HepG2 (cell line): ENCODE results near the gene PNPLA2. TPM values are rescaled to one million over a fixed set of nuclear protein-coding genes. Genes with fewer than 3 reads are reported as not detected.

Experiments
- MAFF ChIP-seq: IDR thresholded peaks from 2 replicates; pipeline ENCODE4 v1.6.1; 2011; ENCODE audit warnings: low read depth, low read length, improper control_type of control experiment
- MATR3 ChIP-seq: sonication (generic); formaldehyde crosslinking; IDR thresholded peaks from 2 replicates; pipeline ENCODE4 v1.4.0; 2020; ENCODE audit warnings: missing genetic modification reagents
- MIXL1 ChIP-seq: IDR thresholded peaks from 2 replicates; pipeline ENCODE4 v1.6.1; 2016
- SIX4 ChIP-seq: sonication (generic); formaldehyde crosslinking; IDR thresholded peaks from 2 replicates; pipeline ENCODE4 v1.4.0; 2020; ENCODE audit warnings: missing genetic modification reagents
- SMAD1 ChIP-seq: sonication (generic); formaldehyde crosslinking; IDR thresholded peaks from 2 replicates; pipeline ENCODE4 v1.4.0; 2020; ENCODE audit warnings: missing genetic modification reagents, low read depth, mild to moderate bottlenecking, borderline replicate concordance
- STAG1 ChIP-seq: sonication (generic); formaldehyde crosslinking; IDR thresholded peaks from 2 replicates; pipeline ENCODE4 v1.4.0; 2020; ENCODE audit warnings: missing genetic modification reagents
- ZMAT3 ChIP-seq: sonication (generic); formaldehyde crosslinking; conservative IDR thresholded peaks from 2 replicates; pipeline ENCODE4 v1.7.0; 2021; ENCODE audit warnings: missing genetic modification reagents
- ZNF569 ChIP-seq: sonication (generic); formaldehyde crosslinking; IDR thresholded peaks from 2 replicates; pipeline ENCODE4 v1.5.0; 2020; ENCODE audit warnings: mild to moderate bottlenecking, missing genetic modification reagents, moderate library complexity, borderline replicate concordance
- ZNF788 ChIP-seq: sonication (generic); formaldehyde crosslinking; IDR thresholded peaks from 2 replicates; pipeline ENCODE4 v1.5.0; 2020; ENCODE audit warnings: mild to moderate bottlenecking, missing genetic modification reagents, borderline replicate concordance
- polyA plus RNA-seq, 8 experiments: library from polyadenylated mRNA; depleted of rRNA in 3 of 8; stranded (reverse) in 7 of 8; unstranded in 1 of 8; fragments of >200 nt; fragmentation: Illumina TruSeq in 4 of 8; extraction: Trizol in 4 of 8; gene quantifications; 2 replicates each; pipeline versions ENCODE4 v1.2.1 to v1.2.3, GENCODE V29; 2011 to 2016; ENCODE audit warnings: low read depth in 4 of 8, missing spikeins in 1 of 8, mixed read lengths in 1 of 8; ENCODE audit not compliant: insufficient read depth in 1 of 8
- total RNA-seq, 5 experiments: library from RNA; depleted of rRNA; stranded (reverse); fragments of >200 nt; fragmentation: Illumina TruSeq; extraction: Trizol; gene quantifications; 2 replicates each; pipeline ENCODE4 v1.2.3, GENCODE V29; 2016; ENCODE audit warnings: low read depth in 1 of 5
- TF ChIP-seq, protein P1 (sequence below): sonication (generic); formaldehyde crosslinking; IDR thresholded peaks from 2 replicates; pipeline ENCODE4 v1.4.0; 2020; ENCODE audit warnings: missing genetic modification reagents
- TF ChIP-seq, protein P2 (sequence below): sonication (generic); formaldehyde crosslinking; IDR thresholded peaks from 2 replicates; pipeline ENCODE4 v1.8.0; 2022; ENCODE audit warnings: mild to moderate bottlenecking, missing genetic modification reagents, borderline replicate concordance
- TF ChIP-seq, protein P3 (sequence below): sonication (generic); formaldehyde crosslinking; IDR thresholded peaks from 2 replicates; pipeline ENCODE4 v1.4.0; 2020; ENCODE audit warnings: missing genetic modification reagents, mild to moderate bottlenecking, borderline replicate concordance
- TF ChIP-seq, protein P4 (sequence below): sonication (generic); formaldehyde crosslinking; IDR thresholded peaks from 2 replicates; pipeline ENCODE4 v1.4.0; 2020; ENCODE audit warnings: mild to moderate bottlenecking, missing genetic modification reagents
- TF ChIP-seq, protein P5 (sequence below): sonication (generic); formaldehyde crosslinking; IDR thresholded peaks from 2 replicates; pipeline ENCODE4 v1.4.0; 2020; ENCODE audit warnings: missing genetic modification reagents
- TF ChIP-seq, protein P6 (sequence below), 2 experiments: fragments of 450-650 bp in 1 of 2; sonication (generic) in 1 of 2; formaldehyde crosslinking; IDR thresholded peaks; 2 replicates each; pipeline versions ENCODE4 v1.5.0 to v1.8.0; 2020 to 2022; ENCODE audit warnings: mild to moderate bottlenecking in 1 of 2, missing genetic modification reagents in 1 of 2
- TF ChIP-seq, protein P7 (sequence below): sonication (generic); formaldehyde crosslinking; IDR thresholded peaks from 2 replicates; pipeline ENCODE4 v1.8.0; 2022; ENCODE audit warnings: mild to moderate bottlenecking, missing genetic modification reagents, moderate library complexity
- TF ChIP-seq, protein P8 (sequence below): sonication (generic); formaldehyde crosslinking; IDR thresholded peaks from 2 replicates; pipeline ENCODE4 v1.8.1; 2022; ENCODE audit warnings: mild to moderate bottlenecking, missing genetic modification reagents

Gene PNPLA2
- total and polyA plus RNA-seq, 2 of the 13 experiments (the other 11 are each of a cell fraction or from before 2014, with no cell fraction given) = 10.5 to 43.2 TPM

DNA sequence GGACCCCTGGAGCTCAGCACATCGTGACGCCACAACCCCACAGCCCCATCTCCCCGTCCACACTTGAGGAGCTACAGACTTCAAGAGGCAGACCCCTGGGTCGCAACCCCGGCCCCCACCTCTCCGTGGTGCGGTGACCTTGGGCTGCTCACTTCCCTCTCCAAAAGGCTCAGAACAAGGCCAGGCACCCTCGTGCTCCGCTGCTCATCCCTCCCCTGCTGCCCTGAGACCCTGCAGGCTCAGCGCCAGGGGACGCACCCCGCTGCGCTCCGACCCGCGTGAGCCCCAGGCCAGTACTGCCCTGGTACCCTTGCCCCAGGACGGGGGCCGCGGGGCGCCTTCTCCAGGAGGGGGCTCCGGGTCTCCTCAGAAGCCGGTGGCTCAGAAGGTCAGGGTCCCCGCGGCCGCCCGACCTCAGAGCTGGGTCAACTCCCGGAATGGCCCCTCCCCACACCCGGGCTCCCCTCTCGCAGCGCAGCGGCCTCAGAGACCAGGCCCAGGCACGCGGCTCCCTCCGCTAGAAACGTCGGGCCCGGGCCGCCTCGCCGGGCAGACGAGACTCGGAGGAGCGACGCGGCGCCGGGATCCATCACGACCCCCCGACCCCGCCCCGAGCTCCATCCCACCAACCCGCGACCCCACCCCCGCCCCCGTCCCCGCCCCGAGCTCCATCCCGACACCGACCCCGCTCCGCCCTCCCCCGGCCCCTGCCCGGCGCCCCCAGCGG lies 42.0 kb upstream of the PNPLA2 start (continued):
- TF ChIP-seq, protein P1, sequence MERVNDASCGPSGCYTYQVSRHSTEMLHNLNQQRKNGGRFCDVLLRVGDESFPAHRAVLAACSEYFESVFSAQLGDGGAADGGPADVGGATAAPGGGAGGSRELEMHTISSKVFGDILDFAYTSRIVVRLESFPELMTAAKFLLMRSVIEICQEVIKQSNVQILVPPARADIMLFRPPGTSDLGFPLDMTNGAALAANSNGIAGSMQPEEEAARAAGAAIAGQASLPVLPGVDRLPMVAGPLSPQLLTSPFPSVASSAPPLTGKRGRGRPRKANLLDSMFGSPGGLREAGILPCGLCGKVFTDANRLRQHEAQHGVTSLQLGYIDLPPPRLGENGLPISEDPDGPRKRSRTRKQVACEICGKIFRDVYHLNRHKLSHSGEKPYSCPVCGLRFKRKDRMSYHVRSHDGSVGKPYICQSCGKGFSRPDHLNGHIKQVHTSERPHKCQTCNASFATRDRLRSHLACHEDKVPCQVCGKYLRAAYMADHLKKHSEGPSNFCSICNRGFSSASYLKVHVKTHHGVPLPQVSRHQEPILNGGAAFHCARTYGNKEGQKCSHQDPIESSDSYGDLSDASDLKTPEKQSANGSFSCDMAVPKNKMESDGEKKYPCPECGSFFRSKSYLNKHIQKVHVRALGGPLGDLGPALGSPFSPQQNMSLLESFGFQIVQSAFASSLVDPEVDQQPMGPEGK (CRISPR knock-in tag) = no peak; the same call in 1 of the 2 replicates
- TF ChIP-seq STAG1 (CRISPR knock-in tag) (0 out of 2 replicates have a peak, but pooled peaks have one; percentile 18), ZMAT3 (CRISPR knock-in tag) (no peak), ZNF569 (CRISPR knock-in tag) (no peak), MATR3 (CRISPR knock-in tag) (no peak), ZNF788 (0 out of 2 replicates have a peak, but pooled peaks have one; percentile 7), SMAD1 (CRISPR knock-in tag) (no peak), MIXL1 (CRISPR knock-in tag) (no peak), MAFF (no peak), SIX4 (CRISPR knock-in tag) (no peak)
- TF ChIP-seq, protein P2, sequence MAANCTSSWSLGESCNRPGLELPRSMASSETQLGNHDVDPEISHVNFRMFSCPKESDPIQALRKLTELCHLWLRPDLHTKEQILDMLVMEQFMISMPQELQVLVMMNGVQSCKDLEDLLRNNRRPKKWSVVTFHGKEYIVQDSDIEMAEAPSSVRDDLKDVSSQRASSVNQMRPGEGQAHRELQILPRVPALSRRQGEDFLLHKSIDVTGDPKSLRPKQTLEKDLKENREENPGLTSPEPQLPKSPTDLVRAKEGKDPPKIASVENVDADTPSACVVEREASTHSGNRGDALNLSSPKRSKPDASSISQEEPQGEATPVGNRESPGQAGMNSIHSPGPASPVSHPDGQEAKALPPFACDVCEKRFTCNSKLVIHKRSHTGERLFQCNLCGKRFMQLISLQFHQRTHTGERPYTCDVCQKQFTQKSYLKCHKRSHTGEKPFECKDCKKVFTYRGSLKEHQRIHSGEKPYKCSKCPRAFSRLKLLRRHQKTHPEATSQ (CRISPR knock-in tag) = no peak
- TF ChIP-seq, protein P3, sequence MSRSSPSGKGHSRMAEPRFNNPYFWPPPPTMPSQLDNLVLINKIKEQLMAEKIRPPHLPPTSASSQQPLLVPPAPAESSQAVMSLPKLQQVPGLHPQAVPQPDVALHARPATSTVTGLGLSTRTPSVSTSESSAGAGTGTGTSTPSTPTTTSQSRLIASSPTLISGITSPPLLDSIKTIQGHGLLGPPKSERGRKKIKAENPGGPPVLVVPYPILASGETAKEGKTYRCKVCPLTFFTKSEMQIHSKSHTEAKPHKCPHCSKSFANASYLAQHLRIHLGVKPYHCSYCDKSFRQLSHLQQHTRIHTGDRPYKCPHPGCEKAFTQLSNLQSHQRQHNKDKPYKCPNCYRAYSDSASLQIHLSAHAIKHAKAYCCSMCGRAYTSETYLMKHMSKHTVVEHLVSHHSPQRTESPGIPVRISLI (CRISPR knock-in tag) = no peak
- TF ChIP-seq, protein P4, sequence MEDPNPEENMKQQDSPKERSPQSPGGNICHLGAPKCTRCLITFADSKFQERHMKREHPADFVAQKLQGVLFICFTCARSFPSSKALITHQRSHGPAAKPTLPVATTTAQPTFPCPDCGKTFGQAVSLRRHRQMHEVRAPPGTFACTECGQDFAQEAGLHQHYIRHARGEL (CRISPR knock-in tag) = no peak; the same call in 1 of the 2 replicates
- TF ChIP-seq, protein P5, sequence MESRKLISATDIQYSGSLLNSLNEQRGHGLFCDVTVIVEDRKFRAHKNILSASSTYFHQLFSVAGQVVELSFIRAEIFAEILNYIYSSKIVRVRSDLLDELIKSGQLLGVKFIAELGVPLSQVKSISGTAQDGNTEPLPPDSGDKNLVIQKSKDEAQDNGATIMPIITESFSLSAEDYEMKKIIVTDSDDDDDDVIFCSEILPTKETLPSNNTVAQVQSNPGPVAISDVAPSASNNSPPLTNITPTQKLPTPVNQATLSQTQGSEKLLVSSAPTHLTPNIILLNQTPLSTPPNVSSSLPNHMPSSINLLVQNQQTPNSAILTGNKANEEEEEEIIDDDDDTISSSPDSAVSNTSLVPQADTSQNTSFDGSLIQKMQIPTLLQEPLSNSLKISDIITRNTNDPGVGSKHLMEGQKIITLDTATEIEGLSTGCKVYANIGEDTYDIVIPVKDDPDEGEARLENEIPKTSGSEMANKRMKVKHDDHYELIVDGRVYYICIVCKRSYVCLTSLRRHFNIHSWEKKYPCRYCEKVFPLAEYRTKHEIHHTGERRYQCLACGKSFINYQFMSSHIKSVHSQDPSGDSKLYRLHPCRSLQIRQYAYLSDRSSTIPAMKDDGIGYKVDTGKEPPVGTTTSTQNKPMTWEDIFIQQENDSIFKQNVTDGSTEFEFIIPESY (CRISPR knock-in tag) = no peak
- TF ChIP-seq, protein P6, sequence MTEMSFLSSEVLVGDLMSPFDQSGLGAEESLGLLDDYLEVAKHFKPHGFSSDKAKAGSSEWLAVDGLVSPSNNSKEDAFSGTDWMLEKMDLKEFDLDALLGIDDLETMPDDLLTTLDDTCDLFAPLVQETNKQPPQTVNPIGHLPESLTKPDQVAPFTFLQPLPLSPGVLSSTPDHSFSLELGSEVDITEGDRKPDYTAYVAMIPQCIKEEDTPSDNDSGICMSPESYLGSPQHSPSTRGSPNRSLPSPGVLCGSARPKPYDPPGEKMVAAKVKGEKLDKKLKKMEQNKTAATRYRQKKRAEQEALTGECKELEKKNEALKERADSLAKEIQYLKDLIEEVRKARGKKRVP (CRISPR knock-in tag; IDR thresholded peaks at IDR 0.05) = no peak
- TF ChIP-seq, protein P7, sequence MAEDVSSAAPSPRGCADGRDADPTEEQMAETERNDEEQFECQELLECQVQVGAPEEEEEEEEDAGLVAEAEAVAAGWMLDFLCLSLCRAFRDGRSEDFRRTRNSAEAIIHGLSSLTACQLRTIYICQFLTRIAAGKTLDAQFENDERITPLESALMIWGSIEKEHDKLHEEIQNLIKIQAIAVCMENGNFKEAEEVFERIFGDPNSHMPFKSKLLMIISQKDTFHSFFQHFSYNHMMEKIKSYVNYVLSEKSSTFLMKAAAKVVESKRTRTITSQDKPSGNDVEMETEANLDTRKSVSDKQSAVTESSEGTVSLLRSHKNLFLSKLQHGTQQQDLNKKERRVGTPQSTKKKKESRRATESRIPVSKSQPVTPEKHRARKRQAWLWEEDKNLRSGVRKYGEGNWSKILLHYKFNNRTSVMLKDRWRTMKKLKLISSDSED (CRISPR knock-in tag) = no peak; the same call in 1 of the 2 replicates
- TF ChIP-seq, protein P8, sequence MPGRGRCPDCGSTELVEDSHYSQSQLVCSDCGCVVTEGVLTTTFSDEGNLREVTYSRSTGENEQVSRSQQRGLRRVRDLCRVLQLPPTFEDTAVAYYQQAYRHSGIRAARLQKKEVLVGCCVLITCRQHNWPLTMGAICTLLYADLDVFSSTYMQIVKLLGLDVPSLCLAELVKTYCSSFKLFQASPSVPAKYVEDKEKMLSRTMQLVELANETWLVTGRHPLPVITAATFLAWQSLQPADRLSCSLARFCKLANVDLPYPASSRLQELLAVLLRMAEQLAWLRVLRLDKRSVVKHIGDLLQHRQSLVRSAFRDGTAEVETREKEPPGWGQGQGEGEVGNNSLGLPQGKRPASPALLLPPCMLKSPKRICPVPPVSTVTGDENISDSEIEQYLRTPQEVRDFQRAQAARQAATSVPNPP (CRISPR knock-in tag) = no peak
